DMS153 treated with DMSO at 0.1 percent for 48 hours (cell line): Measurements from ENCODE around the gene IGFALS.
"Not testable (repeated sequence)": the region's sequence is repeated elsewhere in the genome, so short reads cannot be mapped to it uniquely, and the experiment has no call there.

Source experiments
- DNase-seq: peaks from one replicate; lab custom pipeline; 2025; ENCODE audit not compliant: unreplicated experiment; lab: John Stamatoyannopoulos, UW

Gene IGFALS

GRCh38 chr16:1818204-1818872 is 24.8 kb upstream of the IGFALS start:
- DNase-seq, result no peak

GRCh38 chr16:1817716-1818115 is 24.2 kb upstream of the IGFALS start:
- no peak for DNase-seq

- DNase-seq, result no peak
Measured at GRCh38 chr16:1817276-1817589, 23.7 kb upstream of the IGFALS start.

- DNase-seq, result no peak
Measured at GRCh38 chr16:1816396-1817275, 23.1 kb upstream of the IGFALS start.

- no peak for DNase-seq
Measured at GRCh38 chr16:1815461-1815860, 22.0 kb upstream of the IGFALS start.

GRCh38 chr16:1812732-1813163 is 19.2 kb upstream of the IGFALS start:
- peak; percentile 1 for DNase-seq

GRCh38 chr16:1810536-1810935 is 17.0 kb upstream of the IGFALS start:
- DNase-seq, result no peak

GRCh38 chr16:1810106-1810505 is 16.6 kb upstream of the IGFALS start:
- DNase-seq, result no peak

GRCh38 chr16:1809281-1809801 is 15.8 kb upstream of the IGFALS start:
- no peak for DNase-seq

GRCh38 chr16:1808691-1809090 is 15.2 kb upstream of the IGFALS start:
- DNase-seq, result no peak

- DNase-seq, result no peak
Measured at GRCh38 chr16:1807626-1808025, 14.1 kb upstream of the IGFALS start.

GRCh38 chr16:1800701-1801100 is 7.2 kb upstream of the IGFALS start:
- no peak for DNase-seq

- DNase-seq, result not testable (repeated sequence)
Measured at GRCh38 chr16:1799263-1799662, 5.8 kb upstream of the IGFALS start.

- no peak for DNase-seq
Measured at GRCh38 chr16:1794908-1795666, 1.6 kb upstream of the IGFALS start.

GRCh38 chr16:1794221-1794871 is 841 bp upstream of the IGFALS start:
- DNase-seq, result no peak

GRCh38 chr16:1792836-1793577 is 498 bp downstream of the IGFALS start:
- DNase-seq, result no peak

- DNase-seq, result no peak
Measured at GRCh38 chr16:1791943-1792812, 1.3 kb downstream of the IGFALS start.

- DNase-seq, result no peak
Measured at GRCh38 chr16:1791256-1791942, 2.1 kb downstream of the IGFALS start.
